Epithelial cell of esophagus (primary cell): ENCODE measurements around the gene AMZ1.
"Not testable (repeated sequence)": the region's sequence is repeated elsewhere in the genome, so short reads cannot be mapped to it uniquely, and the experiment has no call there.

Source experiments
- DNase-seq: peaks from one replicate; pipeline ENCODE4 v3.0.0; 2010; ENCODE audit warnings: low read depth
- H3K4me3 ChIP-seq: 2 replicates; pipeline ENCODE4 v1.5.1; 2011; ENCODE audit warnings: mild to moderate bottlenecking, low read length, control low read depth
- CTCF ChIP-seq: IDR thresholded peaks from 2 replicates; pipeline ENCODE4 v1.5.1; 2011; ENCODE audit warnings: low read depth, mild to moderate bottlenecking, low read length, control low read depth, inconsistent platforms; ENCODE audit not compliant: insufficient read depth; ENCODE audit errors: missing control alignments

Gene AMZ1

DNA sequence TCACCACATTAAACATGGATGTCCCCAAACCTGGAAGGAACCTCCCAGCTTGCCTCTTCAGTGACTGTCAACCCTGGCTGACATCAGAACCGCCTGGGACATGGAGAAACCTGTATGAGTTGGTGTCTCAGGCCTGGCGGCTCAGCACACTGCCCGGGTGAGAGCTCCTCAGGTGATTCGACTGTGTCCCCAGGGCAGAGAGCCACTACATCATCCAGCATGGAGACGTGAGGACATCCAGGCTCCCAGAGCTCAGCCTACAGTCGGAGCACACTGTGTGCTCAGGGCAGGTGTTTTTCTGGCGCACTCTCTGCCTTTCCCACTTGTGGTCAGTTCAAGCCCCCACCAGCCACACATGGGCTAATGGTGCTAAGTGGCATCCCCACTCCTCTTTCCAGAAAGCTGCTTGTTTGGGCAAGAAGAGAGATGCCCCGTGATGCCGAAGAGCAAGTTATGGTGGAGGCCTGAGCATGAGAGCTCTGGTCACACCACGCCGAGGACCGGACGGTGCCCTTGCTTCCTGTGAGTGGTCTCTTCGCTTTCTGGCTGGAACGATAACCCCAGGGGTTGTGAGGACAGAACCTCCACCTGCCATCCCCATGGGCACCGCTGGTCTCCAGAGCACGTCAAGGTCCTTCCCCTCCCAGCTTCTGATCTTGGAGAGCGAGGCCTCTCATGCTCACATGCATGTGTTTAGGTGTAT, 38.5 kb downstream of the AMZ1 start:
- no peak overlapping the region for H3K4me3 ChIP-seq
- TF ChIP-seq CTCF, result no peak
- no peak for DNase-seq

DNA sequence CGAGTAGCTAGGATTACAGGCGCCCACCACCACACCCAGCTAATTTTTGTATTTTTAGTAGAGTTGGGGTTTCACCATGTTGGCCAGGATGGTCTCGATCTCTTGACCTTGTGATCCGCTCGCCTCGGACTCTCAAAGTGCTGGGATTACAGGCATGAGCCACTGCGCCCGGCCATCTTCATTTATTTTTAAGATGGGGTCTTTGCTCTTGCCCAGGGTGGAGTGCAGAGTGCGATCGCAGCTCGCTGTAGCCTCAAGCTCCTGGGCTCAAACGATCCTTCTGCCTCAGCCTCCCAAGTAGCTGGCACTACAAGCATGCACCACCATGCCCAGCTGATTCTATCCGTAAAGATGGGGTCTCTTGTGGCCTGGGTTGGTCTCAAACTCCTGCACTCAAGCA, 39.2 kb downstream of the AMZ1 start:
- not testable (repeated sequence) for DNase-seq, H3K4me3 ChIP-seq

GRCh38 chr7:2728316-2729030, 40.5 kb downstream of the AMZ1 start:
- no peak for TF ChIP-seq CTCF
- DNase-seq, result no peak

DNA sequence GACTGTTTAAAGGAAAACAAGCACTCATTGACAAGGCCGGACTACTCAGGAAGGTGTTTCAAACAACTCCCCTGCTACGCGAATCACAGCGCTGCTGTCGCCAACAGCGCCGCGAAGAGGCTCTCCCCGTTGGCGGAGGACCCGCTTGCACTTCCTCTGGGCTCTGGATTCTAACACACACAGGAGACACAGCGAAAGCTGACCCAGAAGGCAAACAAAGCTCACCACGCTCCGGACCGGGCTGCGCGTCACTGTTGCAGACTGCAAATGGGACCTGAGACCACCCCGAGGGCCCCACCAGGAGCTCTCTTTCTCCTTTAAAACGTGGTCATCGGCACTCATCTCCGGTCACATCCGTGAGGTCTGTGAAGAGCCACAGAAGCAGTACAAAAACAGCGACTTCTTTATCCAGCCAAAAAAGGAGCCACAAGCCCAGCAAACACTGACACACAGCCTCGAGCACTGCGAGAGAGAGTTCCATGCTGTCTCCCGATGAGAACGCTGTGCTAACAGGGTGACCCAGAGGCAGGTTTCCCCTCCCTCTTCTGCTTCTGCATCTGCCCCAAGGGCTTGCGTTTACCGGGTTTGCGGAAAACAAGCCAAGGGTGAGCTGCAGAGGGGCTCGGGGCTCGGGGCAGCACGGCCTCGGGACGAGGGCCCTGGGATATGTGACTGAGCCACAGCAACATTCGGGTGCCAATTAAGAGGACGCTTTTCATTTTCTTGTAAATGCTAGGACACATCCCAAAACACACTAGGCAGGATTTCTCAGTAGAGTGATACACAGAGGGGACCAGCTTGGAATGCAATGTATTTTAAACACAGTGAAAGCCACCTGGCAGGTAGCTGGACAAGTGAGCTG, 41.3 kb downstream of the AMZ1 start:
- no peak for TF ChIP-seq CTCF
- DNase-seq, result no peak
- H3K4me3 ChIP-seq, result no peak overlapping the region

More at GRCh38 chr7:2728316-2729030, 40.5 kb downstream of the AMZ1 start:
- H3K4me3 ChIP-seq, result no peak overlapping the region

DNA sequence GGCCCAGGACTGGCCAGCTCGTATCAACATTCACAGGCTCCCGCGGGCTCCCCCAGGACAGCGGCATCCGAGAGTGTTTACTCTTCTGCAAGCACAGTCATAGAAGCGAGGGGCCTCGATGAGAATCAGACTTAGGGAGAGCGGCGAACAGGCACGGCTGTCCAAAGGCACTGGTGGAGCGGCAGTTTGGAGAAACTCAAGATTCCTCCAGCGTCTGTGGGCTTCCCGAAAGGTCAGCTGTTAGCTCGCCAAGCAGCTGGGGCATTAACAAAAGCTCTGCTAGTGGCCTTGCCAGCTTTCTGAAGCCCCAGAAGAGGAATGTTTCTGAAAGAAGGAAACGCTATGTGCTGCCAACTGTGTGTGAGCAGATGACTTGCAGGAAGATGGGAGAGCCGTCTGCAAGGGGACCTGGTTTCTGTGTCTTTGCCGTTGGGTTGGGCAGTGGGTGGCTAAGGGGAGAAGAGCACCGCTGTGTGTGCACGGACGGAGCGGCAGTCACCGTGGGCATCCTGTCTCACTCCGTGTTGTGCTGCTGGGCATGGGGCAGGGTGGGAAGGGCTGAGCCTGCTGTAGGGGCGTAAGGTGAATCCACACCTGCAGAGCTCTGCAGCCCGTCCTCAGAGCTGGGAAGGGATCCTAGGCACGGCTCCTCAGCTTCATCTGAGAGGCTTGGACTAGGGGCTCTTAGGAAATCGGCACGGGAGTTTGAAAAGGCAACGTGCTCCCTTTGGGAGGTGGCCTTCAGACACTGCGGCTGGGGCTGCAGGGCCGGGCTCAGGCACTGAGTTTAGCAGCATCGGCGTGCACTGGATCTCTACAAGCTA, 42.1 kb downstream of the AMZ1 start:
- DNase-seq, result no peak
- no peak overlapping the region for H3K4me3 ChIP-seq
- no peak for TF ChIP-seq CTCF

GRCh38 chr7:2730846-2731770, 43.1 kb downstream of the AMZ1 start:
- H3K4me3 ChIP-seq, result no peak overlapping the region
- DNase-seq, result no peak
- TF ChIP-seq CTCF, result no peak
